ENCODE measurements around the gene ZDHHC8.

ZDHHC8 gene

GRCh38 chr22:20127869-20128618 lies 3.6 kb upstream of the ZDHHC8 start:
- Histone ChIP-seq H3K27me3 (ENCODE audit: control insufficient read depth, low read length) (peaks cover 24% of the 10 kb centered on the region), H3K4me1 (ENCODE audit: control insufficient read depth, low read length) (peaks cover 9% of the 10 kb centered on the region; the same call in 1 of the 2 replicates), H3K9me2 (replicated peaks; ENCODE audit: control insufficient read depth, low read length) (no peaks in the 10 kb centered on the region), H4K20me1 (ENCODE audit: control insufficient read depth, insufficient read depth, low read depth, low read length) (peaks cover 7% of the 10 kb centered on the region; the same call in 1 of the 2 replicates), H3K36me3 (ENCODE audit: control insufficient read depth, low read length) (peaks cover 57% of the 10 kb centered on the region), H3K27ac (ENCODE audit: low read depth, low read length) (no peak overlapping the region), H3F3A (ENCODE audit: control insufficient read depth, insufficient read depth) (peaks cover 31% of the 10 kb centered on the region), H3K4me2 (ENCODE audit: low read length) (no peak overlapping the region), H3K79me2 (ENCODE audit: control insufficient read depth, low read length) (peaks cover 14% of the 10 kb centered on the region), H3K4me3 (ENCODE audit: low read length) (no peak overlapping the region), H3K9me3 (ENCODE audit: control insufficient read depth, insufficient read depth, low read length) (no peaks in the 10 kb centered on the region)
- TF ChIP-seq EZH2phosphoT487 (IDR thresholded peaks at IDR 0.05; ENCODE audit: borderline replicate concordance, low read length): no peak
- no peak for TF ChIP-seq CTCF (IDR thresholded peaks at IDR 0.05; ENCODE audit: low read depth, low read length, poor library complexity, severe bottlenecking)

GRCh38 chr22:20128619-20128901 lies 3.0 kb upstream of the ZDHHC8 start:
- Histone ChIP-seq H3K9me2 (replicated peaks; ENCODE audit: control insufficient read depth, low read length) (no peaks in the 10 kb centered on the region), H3K4me3 (ENCODE audit: low read length) (no peak overlapping the region), H3K27me3 (ENCODE audit: control insufficient read depth, low read length) (peaks cover 24% of the 10 kb centered on the region), H3K79me2 (ENCODE audit: control insufficient read depth, low read length) (peaks cover 10% of the 10 kb centered on the region), H4K20me1 (ENCODE audit: control insufficient read depth, insufficient read depth, low read depth, low read length) (peaks cover 5% of the 10 kb centered on the region; the same call in 1 of the 2 replicates), H3K4me1 (ENCODE audit: control insufficient read depth, low read length) (peaks cover 9% of the 10 kb centered on the region; the same call in 1 of the 2 replicates), H3K27ac (ENCODE audit: low read depth, low read length) (no peak overlapping the region), H3K36me3 (ENCODE audit: control insufficient read depth, low read length) (peaks cover 54% of the 10 kb centered on the region), H3K9me3 (ENCODE audit: control insufficient read depth, insufficient read depth, low read length) (no peaks in the 10 kb centered on the region), H3F3A (ENCODE audit: control insufficient read depth, insufficient read depth) (peaks cover 31% of the 10 kb centered on the region), H3K4me2 (ENCODE audit: low read length) (no peak overlapping the region)
- no peak for TF ChIP-seq EZH2phosphoT487 (IDR thresholded peaks at IDR 0.05; ENCODE audit: borderline replicate concordance, low read length)
- no peak for TF ChIP-seq CTCF (IDR thresholded peaks at IDR 0.05; ENCODE audit: low read depth, low read length, poor library complexity, severe bottlenecking)

GRCh38 chr22:20128902-20129746 lies 2.5 kb upstream of the ZDHHC8 start:
- Histone ChIP-seq H3K9me2 (replicated peaks; ENCODE audit: control insufficient read depth, low read length) (no peaks in the 10 kb centered on the region), H3K4me2 (ENCODE audit: low read length) (no peak overlapping the region), H3F3A (ENCODE audit: control insufficient read depth, insufficient read depth) (peaks cover 31% of the 10 kb centered on the region), H4K20me1 (ENCODE audit: control insufficient read depth, insufficient read depth, low read depth, low read length) (peaks cover 3% of the 10 kb centered on the region; the same call in 1 of the 2 replicates), H3K27me3 (ENCODE audit: control insufficient read depth, low read length) (peaks cover 24% of the 10 kb centered on the region), H3K4me1 (ENCODE audit: control insufficient read depth, low read length) (peaks cover 9% of the 10 kb centered on the region; the same call in 1 of the 2 replicates), H3K9me3 (ENCODE audit: control insufficient read depth, insufficient read depth, low read length) (no peaks in the 10 kb centered on the region), H3K79me2 (ENCODE audit: control insufficient read depth, low read length) (peaks cover 5% of the 10 kb centered on the region), H3K36me3 (ENCODE audit: control insufficient read depth, low read length) (peaks cover 48% of the 10 kb centered on the region), H3K27ac (ENCODE audit: low read depth, low read length) (no peak overlapping the region), H3K4me3 (ENCODE audit: low read length) (no peak overlapping the region)
- TF ChIP-seq EZH2phosphoT487 (IDR thresholded peaks at IDR 0.05; ENCODE audit: borderline replicate concordance, low read length) (no peak), CTCF (IDR thresholded peaks at IDR 0.05; ENCODE audit: low read depth, low read length, poor library complexity, severe bottlenecking) (peak; percentile 70)

Measured in DOHH2 (cell line).